ENCODE data around the gene COL4A4. TPM values are rescaled to one million over a fixed set of nuclear protein-coding genes. Genes with fewer than 3 reads are reported as not detected.

The COL4A4 gene
- total and polyA plus RNA-seq, 2 of the 4 experiments (the other 2 are of a cell fraction) = 0.02 TPM; not detected in 1

GRCh38 chr2:227206406-227206805 lies 42.4 kb upstream of the COL4A4 start (continued):
- TF ChIP-seq FOS (IDR thresholded peaks at IDR 0.05; ENCODE audit: low read depth, low read length) = no peak
- TF ChIP-seq RFX5 (IDR thresholded peaks at IDR 0.05; ENCODE audit: low read depth, low read length) = no peak
- no peak for TF ChIP-seq CHD1 (IDR thresholded peaks at IDR 0.05; ENCODE audit: low read depth, low read length)

GRCh38 chr2:227205701-227206100 lies 41.7 kb upstream of the COL4A4 start:
- dilution Hi-C loops (cut with HindIII; ENCODE audit: low sequenced_read_pairs, unreplicated experiment) = no loop called here
- ATAC-seq (ENCODE audit: low read depth) = no peak
- H2BK15ac ChIP-seq (ENCODE audit: low read depth, low read length) = no peak overlapping the region
- H2BK5ac ChIP-seq (ENCODE audit: low read depth, low read length, poor library complexity, severe bottlenecking) = no peak overlapping the region
- no peak overlapping the region for H3K4me3 ChIP-seq (ENCODE audit: insufficient read depth, low read depth, low read length)
- H3K9me3 ChIP-seq (ENCODE audit: control insufficient read depth, insufficient read depth, low read length) = no peaks in the 10 kb centered on the region
- no peak overlapping the region for H4K91ac ChIP-seq (ENCODE audit: insufficient read depth, low read depth, low read length)
- H3K9me1 ChIP-seq (ENCODE audit: insufficient read depth, low read length) = no peaks in the 10 kb centered on the region
- H4K8ac ChIP-seq (ENCODE audit: low read depth in 2 of 2, low read length in 2 of 2) = no peak overlapping the region
- H3K18ac ChIP-seq (ENCODE audit: low read depth, low read length) = no peak overlapping the region
- H2AK9ac ChIP-seq (replicated peaks; ENCODE audit: low read depth, low read length, poor library complexity) = no peak overlapping the region
- ChIA-PET POLR2A (ENCODE audit: unreplicated experiment) (no interaction called here), CTCF (interaction anchor here (0.7 kb wide), 1 partner anchor 223 kb away, joined by 3 read pairs; no protein-coding TSS in a partner anchor)
- H2AFZ ChIP-seq (replicated peaks; ENCODE audit: low read length, poor library complexity) = no peak overlapping the region
- H4K5ac ChIP-seq (ENCODE audit: low read depth, low read length) = no peak overlapping the region
- H2BK120ac ChIP-seq (ENCODE audit: low read depth, low read length) = no peak overlapping the region
- TF ChIP-seq CHD1 (IDR thresholded peaks at IDR 0.05; ENCODE audit: low read depth, low read length) (no peak), MAFK (IDR thresholded peaks at IDR 0.05; ENCODE audit: low read depth, low read length) (no peak), RFX5 (IDR thresholded peaks at IDR 0.05; ENCODE audit: low read depth, low read length) (no peak), FOS (IDR thresholded peaks at IDR 0.05; ENCODE audit: low read depth, low read length) (no peak), ELK1 (IDR thresholded peaks at IDR 0.05; ENCODE audit: borderline replicate concordance, low read depth, low read length) (no peak), POLR2A (IDR thresholded peaks at IDR 0.05; ENCODE audit: low read depth, low read length) (no peak), SMC3 (IDR thresholded peaks at IDR 0.05; ENCODE audit: low read depth, low read length) (no peak), BHLHE40 (IDR thresholded peaks at IDR 0.05; ENCODE audit: low read depth, low read length) (no peak), CTCF (conservative IDR thresholded peaks at IDR 0.05; ENCODE audit: low read depth, low read length) (no peak), NFE2L2 (IDR thresholded peaks at IDR 0.05; ENCODE audit: low read depth, low read length) (no peak), MXI1 (IDR thresholded peaks at IDR 0.05; ENCODE audit: borderline replicate concordance, low read depth, low read length) (no peak)
- DNase-seq = no peak
- no peaks in the 10 kb centered on the region for H4K20me1 ChIP-seq (ENCODE audit: insufficient read depth, low read length)
- no peak overlapping the region for H3K14ac ChIP-seq (replicated peaks; ENCODE audit: low read depth, low read length)
- H3K9ac ChIP-seq (ENCODE audit: low read depth, low read length) = no peak overlapping the region
- in situ Hi-C loops (cut with MboI; ENCODE audit: low sequenced_read_pairs) = no loop called here
- no peak overlapping the region for H2AK5ac ChIP-seq (ENCODE audit: low read depth, low read length)
- H3K36me3 ChIP-seq (ENCODE audit: control insufficient read depth, insufficient read depth, low read length) = no peaks in the 10 kb centered on the region
- no peak overlapping the region for H3K23ac ChIP-seq (ENCODE audit: low read depth, low read length)
- no peak overlapping the region for H3K4me2 ChIP-seq (ENCODE audit: low read depth, low read length)
- H3K56ac ChIP-seq (ENCODE audit: extremely low read depth, insufficient read depth, low read length) = no peak overlapping the region
- H2BK20ac ChIP-seq (ENCODE audit: low read depth, low read length) = no peak overlapping the region
- H3K27ac ChIP-seq (ENCODE audit: insufficient read depth, low read length) = no peak overlapping the region
- intact Hi-C loops (cut with micrococcal nuclease) = no loop called here
- H3K4me1 ChIP-seq (ENCODE audit: control insufficient read depth, insufficient read depth, low read length) = no peaks in the 10 kb centered on the region
- BruUV-seq (replicated peaks) = no TSS peak
- WGBS, 2 experiments (ENCODE audit: extremely low coverage in 2 of 2, insufficient read length in 1 of 2) = no CpG with 5 or more reads among the region's 4 CpGs
- H3K79me1 ChIP-seq (ENCODE audit: low read depth in 1 of 2, low read length in 2 of 2) = no peaks in the 10 kb centered on the region
- H3K27me3 ChIP-seq (ENCODE audit: control insufficient read depth, insufficient read depth, low read length) = peaks cover 5% of the 10 kb centered on the region
- H3K4ac ChIP-seq (ENCODE audit: low read depth, low read length) = no peak overlapping the region
